Epithelial cell of esophagus (primary cell): ENCODE data around the gene AGK.

Source experiments
- DNase-seq: peaks from one replicate; pipeline ENCODE4 v3.0.0; 2010; ENCODE audit warnings: low read depth
- H3K4me3 ChIP-seq: 2 replicates; pipeline ENCODE4 v1.5.1; 2011; ENCODE audit warnings: mild to moderate bottlenecking, low read length, control low read depth
- CTCF ChIP-seq: IDR thresholded peaks from 2 replicates; pipeline ENCODE4 v1.5.1; 2011; ENCODE audit warnings: low read depth, mild to moderate bottlenecking, low read length, control low read depth, inconsistent platforms; ENCODE audit not compliant: insufficient read depth; ENCODE audit errors: missing control alignments

AGK gene

DNA sequence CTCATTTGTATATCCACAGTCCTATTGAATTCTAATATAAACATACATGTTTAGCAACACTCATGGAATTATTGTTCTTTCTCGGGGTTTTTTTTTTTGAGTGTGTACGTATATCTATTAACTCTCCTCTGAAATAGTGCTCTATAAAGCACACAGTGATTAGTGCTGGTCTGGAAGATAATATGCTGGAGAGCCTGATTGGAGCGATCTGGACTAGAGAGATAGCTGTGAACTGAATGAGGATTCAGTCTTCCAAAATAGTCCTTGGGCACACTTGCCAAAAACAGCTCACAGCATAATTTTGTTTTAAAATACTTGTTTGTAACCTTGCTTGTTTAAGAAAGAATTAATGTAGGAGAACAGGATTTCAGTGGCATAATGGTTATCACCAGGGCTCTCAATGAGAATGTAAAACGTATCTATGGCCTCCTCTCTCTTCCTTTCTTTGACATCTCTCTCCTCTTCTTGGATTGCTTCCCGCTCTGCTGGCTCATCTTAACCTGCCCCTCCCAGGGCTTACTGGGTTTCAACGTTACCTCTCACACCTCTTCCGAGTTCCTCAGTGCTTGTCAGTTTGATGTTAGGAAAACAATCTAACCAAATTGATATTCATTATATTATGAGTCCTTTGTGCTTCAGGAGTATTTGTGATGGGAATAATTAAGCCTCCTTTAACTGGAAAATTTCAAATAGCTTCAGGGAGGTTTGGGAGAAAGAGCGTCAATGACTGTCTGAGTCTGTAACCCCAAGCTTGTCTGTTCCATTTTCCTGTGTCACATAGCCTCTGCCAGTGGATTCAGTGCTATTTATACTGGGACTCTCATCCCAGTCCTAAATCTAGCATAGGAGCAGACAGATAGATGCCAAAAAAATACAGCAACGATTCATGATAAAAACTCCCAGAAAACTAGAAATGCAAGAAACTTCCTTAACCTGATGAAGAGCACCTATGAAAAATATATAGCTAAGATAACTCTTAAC, 16.2 kb upstream of the AGK start:
- TF ChIP-seq CTCF = no peak
- no peak overlapping the region for H3K4me3 ChIP-seq
- DNase-seq = no peak

GRCh38 chr7:141537906-141538305, 13.3 kb upstream of the AGK start:
- no peak for TF ChIP-seq CTCF
- DNase-seq = peak; percentile 38
- H3K4me3 ChIP-seq = no peak overlapping the region

DNA sequence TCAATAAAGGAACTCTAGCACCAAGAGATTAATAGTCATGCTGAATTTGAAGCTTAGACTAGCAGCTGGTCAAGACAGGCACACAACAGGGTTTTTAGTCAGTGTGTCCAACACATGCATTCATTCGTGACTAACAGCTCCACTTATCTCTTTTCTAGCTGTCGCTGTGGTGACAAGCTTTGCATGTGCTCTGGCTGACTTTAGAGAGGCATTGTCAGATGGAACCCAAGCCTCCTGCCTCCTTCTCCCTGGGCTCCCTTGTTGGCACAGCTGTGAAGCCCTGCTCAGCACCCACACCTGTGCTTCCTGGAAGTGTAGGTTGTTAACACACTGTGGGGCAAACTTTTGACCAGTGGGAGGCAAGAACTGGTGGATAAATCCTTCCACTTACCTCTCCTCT, 9.8 kb upstream of the AGK start:
- TF ChIP-seq CTCF = no peak
- no peak overlapping the region for H3K4me3 ChIP-seq
- no peak for DNase-seq

- DNase-seq = no peak
- H3K4me3 ChIP-seq = no peak overlapping the region
- no peak for TF ChIP-seq CTCF
Measured at GRCh38 chr7:141544831-141545230, 6.4 kb upstream of the AGK start.

- no peak for TF ChIP-seq CTCF
- no peak for DNase-seq
Measured at GRCh38 chr7:141549582-141549981, 1.6 kb upstream of the AGK start.

DNA sequence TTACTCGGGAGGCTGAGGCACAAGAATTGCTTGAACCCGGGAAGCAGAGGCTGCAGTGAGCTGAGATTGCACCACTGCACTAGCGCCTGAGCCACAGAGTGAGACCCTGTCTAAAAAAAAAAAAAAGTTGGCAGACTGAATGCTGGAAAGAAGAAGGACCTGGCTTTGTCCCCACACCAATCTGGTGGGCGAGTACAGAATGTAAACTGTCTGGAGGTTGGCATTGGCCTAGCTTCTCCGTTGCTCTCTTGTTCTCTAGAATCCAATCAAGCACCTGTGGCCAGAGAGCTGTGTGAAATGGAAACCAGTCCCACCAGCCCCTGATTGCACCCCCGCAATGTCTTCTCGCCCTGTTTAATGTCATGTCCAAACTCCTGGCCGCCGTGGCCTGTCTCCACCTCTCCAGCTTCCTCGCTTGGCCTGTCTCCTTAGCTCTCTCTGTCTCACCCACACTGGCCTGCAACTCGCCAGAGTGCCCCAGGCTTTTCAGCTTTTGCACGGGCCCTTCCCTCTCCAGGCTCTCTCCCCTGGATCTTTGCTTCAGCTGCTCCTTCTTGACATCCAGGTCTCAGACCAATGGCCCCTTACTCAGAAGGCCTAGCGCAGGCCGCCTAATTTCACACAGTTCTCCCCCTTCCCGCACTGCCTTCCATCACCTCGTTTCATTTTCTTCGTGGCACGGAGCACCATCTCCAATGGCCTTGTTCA, 670 bp upstream of the AGK start:
- peak overlapping the region; percentile 85 for H3K4me3 ChIP-seq
- peak; percentile 13 for DNase-seq

More at GRCh38 chr7:141549582-141549981, 1.6 kb upstream of the AGK start:
- no peak overlapping the region for H3K4me3 ChIP-seq

More for the DNA sequence above, 670 bp upstream of the AGK start:
- TF ChIP-seq CTCF = no peak
